A673 (cell line): Measurements from ENCODE around the gene MFAP4. TPM values are rescaled to one million over a fixed set of nuclear protein-coding genes. Genes with fewer than 3 reads are reported as not detected.

Experiments
- BruUV-seq: library from RNA; stranded (reverse); fragments of 400-500 nt; replicated peaks from 2 replicates; lab custom pipeline; 2021; lab: Mats Ljungman, UMichigan
- CTCF ChIA-PET: fragments of 300-600 bp; sonication (Branson Sonifier 250); formaldehyde crosslinking; loops from one replicate; lab custom pipeline; 2022; ENCODE audit warnings: antibody characterized with exemption; lab: Charles Lee
- POLR2A ChIA-PET: fragments of 300-600 bp; sonication (Branson Sonifier 250); formaldehyde crosslinking; loops from one replicate; lab custom pipeline; 2022; ENCODE audit warnings: antibody characterized with exemption; ENCODE audit not compliant: low non-redundant PET; lab: Charles Lee
- DNase-seq: peaks from one replicate; pipeline ENCODE4 v3.0.0-alpha.2; 2015; ENCODE audit warnings: low spot score
- H3K27ac ChIP-seq: fragments of 200-600 bp; sonication (generic); 2 replicates; pipeline ENCODE4 v1.5.1; 2016; ENCODE audit warnings: mixed run types, low read depth, mild to moderate bottlenecking, mixed read lengths, antibody characterized with exemption, low read length; ENCODE audit not compliant: poor library complexity, severe bottlenecking
- H3K27me3 ChIP-seq: fragments of 200-600 bp; sonication (generic); replicated peaks from 2 replicates; pipeline ENCODE4 v1.6.1; 2017; ENCODE audit warnings: mixed run types, low read depth, mild to moderate bottlenecking, mixed read lengths, antibody characterized with exemption, low read length; ENCODE audit not compliant: insufficient read depth, poor library complexity
- H3K36me3 ChIP-seq: fragments of 200-600 bp; sonication (generic); 2 replicates; pipeline ENCODE4 v1.6.1; 2016; ENCODE audit warnings: mixed run types, mild to moderate bottlenecking, mixed read lengths, antibody characterized with exemption, low read length; ENCODE audit not compliant: insufficient read depth, poor library complexity, severe bottlenecking
- H3K4me1 ChIP-seq: fragments of 200-600 bp; sonication (generic); 2 replicates; pipeline ENCODE4 v1.6.1; 2017; ENCODE audit warnings: mixed run types, mild to moderate bottlenecking, mixed read lengths, antibody characterized with exemption, low read length; ENCODE audit not compliant: insufficient read depth, poor library complexity, severe bottlenecking
- H3K4me3 ChIP-seq: fragments of 200-600 bp; sonication (generic); 2 replicates; pipeline ENCODE4 v1.5.1; 2016; ENCODE audit warnings: low read depth, mixed run types, mild to moderate bottlenecking, mixed read lengths, low read length; ENCODE audit not compliant: poor library complexity, severe bottlenecking
- H3K9me3 ChIP-seq: fragments of 200-600 bp; sonication (generic); 2 replicates; pipeline ENCODE4 v1.6.1; 2016; ENCODE audit warnings: mixed run types, low read depth, mild to moderate bottlenecking, mixed read lengths, antibody characterized with exemption, low read length; ENCODE audit not compliant: poor library complexity, severe bottlenecking
- EZH2 ChIP-seq: fragments of 200-600 bp; sonication (generic); IDR thresholded peaks from 2 replicates; pipeline ENCODE4 v1.6.1; 2017; ENCODE audit warnings: borderline replicate concordance, low read depth, mild to moderate bottlenecking, mixed read lengths, antibody characterized with exemption, low read length; ENCODE audit not compliant: poor library complexity, severe bottlenecking
- intact Hi-C: fragments of 100-400 bp; cut with micrococcal nuclease; formaldehyde crosslinking; loops from one replicate; pipeline ENCODE4 v1.10.0; 2022; ENCODE audit not compliant: unreplicated experiment
- total RNA-seq: library from RNA; stranded (reverse); gene quantifications from 2 replicates; pipeline ENCODE4 v1.2.3, GENCODE V29; 2021
- TF ChIP-seq, protein P1 (sequence below): fragments of 300-800, 200-600 bp; sonication (generic); conservative IDR thresholded peaks from 2 replicates; pipeline ENCODE4 v1.5.1; 2017; ENCODE audit warnings: low read depth, mild to moderate bottlenecking, antibody characterized with exemption, low read length, moderate library complexity, mixed read lengths

Gene MFAP4
- total RNA-seq, 1 experiment from 2014 or later = 60.9 TPM

GRCh38 chr17:19388791-19389785 is 2.1 kb upstream of the MFAP4 start:
- Histone ChIP-seq H3K27ac (peak overlapping the region; percentile 93), H3K9me3 (no peaks in the 10 kb centered on the region), H3K4me3 (no peak overlapping the region), H3K36me3 (peaks cover 14% of the 10 kb centered on the region), H3K27me3 (no peaks in the 10 kb centered on the region), H3K4me1 (peaks cover 57% of the 10 kb centered on the region)
- ChIA-PET POLR2A (interaction anchor here (0.5 kb wide), 1 partner anchor 39 kb away, joined by 5 read pairs; no protein-coding TSS in a partner anchor), CTCF (no interaction called here)
- no peak for DNase-seq
- intact Hi-C loops = no loop called here
- BruUV-seq = no TSS peak
- TF ChIP-seq EZH2 = no peak
- TF ChIP-seq, protein P1, sequence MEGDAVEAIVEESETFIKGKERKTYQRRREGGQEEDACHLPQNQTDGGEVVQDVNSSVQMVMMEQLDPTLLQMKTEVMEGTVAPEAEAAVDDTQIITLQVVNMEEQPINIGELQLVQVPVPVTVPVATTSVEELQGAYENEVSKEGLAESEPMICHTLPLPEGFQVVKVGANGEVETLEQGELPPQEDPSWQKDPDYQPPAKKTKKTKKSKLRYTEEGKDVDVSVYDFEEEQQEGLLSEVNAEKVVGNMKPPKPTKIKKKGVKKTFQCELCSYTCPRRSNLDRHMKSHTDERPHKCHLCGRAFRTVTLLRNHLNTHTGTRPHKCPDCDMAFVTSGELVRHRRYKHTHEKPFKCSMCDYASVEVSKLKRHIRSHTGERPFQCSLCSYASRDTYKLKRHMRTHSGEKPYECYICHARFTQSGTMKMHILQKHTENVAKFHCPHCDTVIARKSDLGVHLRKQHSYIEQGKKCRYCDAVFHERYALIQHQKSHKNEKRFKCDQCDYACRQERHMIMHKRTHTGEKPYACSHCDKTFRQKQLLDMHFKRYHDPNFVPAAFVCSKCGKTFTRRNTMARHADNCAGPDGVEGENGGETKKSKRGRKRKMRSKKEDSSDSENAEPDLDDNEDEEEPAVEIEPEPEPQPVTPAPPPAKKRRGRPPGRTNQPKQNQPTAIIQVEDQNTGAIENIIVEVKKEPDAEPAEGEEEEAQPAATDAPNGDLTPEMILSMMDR = no peak

DNA sequence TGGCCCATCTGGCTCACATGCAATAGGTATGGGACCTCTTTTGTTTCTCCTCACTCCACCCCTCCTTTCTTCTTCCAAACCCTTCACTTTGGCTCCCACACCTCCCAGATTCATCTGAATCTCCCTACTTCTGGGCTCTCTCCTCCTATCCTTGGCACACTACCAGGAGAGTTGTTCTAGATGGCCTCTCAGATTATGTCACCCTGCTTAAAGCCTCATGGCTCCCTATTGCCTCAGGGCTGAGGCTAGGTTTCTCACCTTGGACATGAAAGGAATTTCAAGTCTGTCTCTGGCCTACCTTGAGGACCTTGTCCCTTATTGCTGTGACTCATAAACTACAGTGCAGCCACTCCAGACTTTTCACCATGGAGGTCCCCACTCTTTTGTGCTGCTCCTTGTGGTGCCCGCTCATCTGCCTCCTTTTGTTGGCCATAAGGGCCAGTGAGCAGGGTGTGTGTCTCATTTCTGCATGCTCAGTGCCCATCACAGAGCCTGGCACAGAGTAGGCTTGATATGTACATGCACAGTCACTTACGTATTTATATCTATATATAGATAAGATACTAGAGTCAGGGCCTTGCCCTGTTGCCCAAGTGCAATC is 1.0 kb upstream of the MFAP4 start:
- H3K27me3 ChIP-seq = no peaks in the 10 kb centered on the region
- H3K27ac ChIP-seq = peak overlapping the region; percentile 93
- ChIA-PET CTCF (interaction anchor here (1.6 kb wide), 1 partner anchor 25 kb away, joined by 7 read pairs; the partner anchor contains the start of gene B9D1), POLR2A (interaction anchor here (0.5 to 1.0 kb wide), 2 partner anchors 22 to 38 kb away, joined by 5 to 6 read pairs; no protein-coding TSS in a partner anchor)
- intact Hi-C loops = no loop called here
- peaks cover 63% of the 10 kb centered on the region for H3K4me1 ChIP-seq
- TSS peak; percentile 39 for BruUV-seq
- peak overlapping the region; percentile 54 for H3K4me3 ChIP-seq
- peaks cover 25% of the 10 kb centered on the region for H3K36me3 ChIP-seq
- no peak for TF ChIP-seq EZH2
- TF ChIP-seq, protein P1 = no peak
- peak; percentile 74 for DNase-seq
- no peaks in the 10 kb centered on the region for H3K9me3 ChIP-seq

DNA sequence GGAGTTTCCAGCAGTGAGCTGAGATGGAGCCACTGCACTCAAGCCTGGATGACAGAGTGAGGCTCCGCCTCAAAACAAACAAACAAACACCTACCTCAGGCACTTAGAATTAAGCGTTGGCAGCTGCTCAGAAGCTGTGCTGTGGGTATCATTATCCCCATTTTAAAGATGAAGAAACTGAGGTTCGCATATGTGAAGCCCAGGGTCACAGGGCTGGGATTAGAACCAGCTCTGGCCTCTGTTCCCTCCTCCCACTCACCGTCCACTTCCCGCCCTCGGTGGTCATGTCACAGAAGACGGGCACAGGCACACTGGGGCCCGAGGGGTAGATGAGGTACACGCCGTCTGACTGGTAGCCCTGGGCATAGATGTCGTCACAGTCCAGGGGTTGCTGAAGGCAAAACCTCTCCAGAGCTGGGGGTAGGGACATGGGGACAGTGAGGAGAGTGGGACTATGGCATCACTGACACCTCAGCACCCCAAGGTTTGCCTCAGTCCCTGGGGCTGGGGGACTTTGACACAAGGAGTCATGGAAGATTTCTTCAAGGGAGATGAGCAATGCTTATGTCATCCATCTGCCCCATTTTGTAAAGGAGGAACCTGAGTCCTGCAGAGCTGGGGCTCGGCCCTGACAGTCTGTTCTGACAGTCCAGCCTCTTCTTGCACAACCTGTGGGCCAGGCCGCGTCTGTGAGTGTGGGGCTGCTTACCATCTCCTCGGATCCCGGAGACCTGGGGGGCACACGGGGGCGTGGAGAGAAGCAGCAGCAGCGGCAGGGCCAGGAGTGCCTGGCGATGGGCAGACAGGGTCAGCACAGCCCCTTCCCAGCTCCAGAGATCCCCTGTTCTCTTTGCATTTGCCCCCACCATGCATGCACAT is 700 bp downstream of the MFAP4 start:
- H3K9me3 ChIP-seq = no peaks in the 10 kb centered on the region
- H3K4me3 ChIP-seq = peak overlapping the region; percentile 54
- TF ChIP-seq EZH2 = no peak
- TF ChIP-seq, protein P1 = no peak
- no TSS peak for BruUV-seq
- ChIA-PET CTCF (interaction anchor here (0.6 to 1.6 kb wide), 2 partner anchors 23 to 421 kb away, joined by 6 to 7 read pairs; partner anchors contain the start of gene B9D1), POLR2A (interaction anchor here (1.4 kb wide), 1 partner anchor 9 kb away, joined by 8 read pairs; the partner anchor contains the start of gene MAPK7)
- H3K4me1 ChIP-seq = peaks cover 63% of the 10 kb centered on the region
- H3K27me3 ChIP-seq = no peaks in the 10 kb centered on the region
- H3K27ac ChIP-seq = peak overlapping the region; percentile 93
- DNase-seq = peak; percentile 44
- intact Hi-C loops = no loop called here
- H3K36me3 ChIP-seq = peaks cover 42% of the 10 kb centered on the region
